ENCODE results near the gene NTM.

GRCh38 chr11:131666006-131666405 lies 295.6 kb downstream of the NTM start:
- TF ChIP-seq CTCF (IDR thresholded peaks at IDR 0.05 in 8 of 11, conservative IDR thresholded peaks at IDR 0.05 in 3 of 11) (no peak), POLR2A (IDR thresholded peaks at IDR 0.05) (no peak)

All from spleen (tissue), 7 donors.